Esophagus mucosa (tissue), 1 donor: ENCODE data around the gene LYRM4. TPM values are rescaled to one million over a fixed set of nuclear protein-coding genes. Genes with fewer than 3 reads are reported as not detected.

Source experiments
- ATAC-seq: fragments of 200-7000 bp; cut with Tn5 transposase; one replicate; pipeline ENCODE4 v1.9.1; 2020
- total RNA-seq: library from RNA; stranded (reverse); gene quantifications from one replicate; pipeline ENCODE4 v1.2.4, GENCODE V29; 2023
- donor health status: DM: yes; HTN: yes; CAD: no.

Gene LYRM4
- 20.3 TPM for total RNA-seq

- ATAC-seq = peak; percentile 97
Observed at GRCh38 chr6:5260661-5261544, at the start of gene LYRM4, which contains the start of gene FARS2. Gene LYRM4, minus strand, starts transcription at chr6:5260950. Its CDS starts 217 bp downstream, at chr6:5260733. Gene FARS2, plus strand, starts transcription at chr6:5261513.

- ATAC-seq = no peak
Observed at GRCh38 chr6:5308066-5308465, 47.3 kb upstream of the LYRM4 start.

- ATAC-seq = no peak
Observed at GRCh38 chr6:5307058-5307457, 46.3 kb upstream of the LYRM4 start.

- no peak for ATAC-seq
Observed at GRCh38 chr6:5305968-5306626, 45.3 kb upstream of the LYRM4 start.

GRCh38 chr6:5303682-5304081 lies 42.9 kb upstream of the LYRM4 start:
- ATAC-seq = no peak

- ATAC-seq = peak; percentile 95
Observed at GRCh38 chr6:5302995-5303622, 42.4 kb upstream of the LYRM4 start.

- ATAC-seq = peak; percentile 18
Observed at GRCh38 chr6:5302220-5302946, 41.6 kb upstream of the LYRM4 start.

- ATAC-seq = no peak
Observed at GRCh38 chr6:5300206-5300764, 39.5 kb upstream of the LYRM4 start.

- ATAC-seq = no peak
Observed at GRCh38 chr6:5295623-5296022, 34.9 kb upstream of the LYRM4 start.

GRCh38 chr6:5294392-5295211 lies 33.9 kb upstream of the LYRM4 start:
- ATAC-seq = no peak

GRCh38 chr6:5293692-5294091 lies 32.9 kb upstream of the LYRM4 start:
- ATAC-seq = no peak

GRCh38 chr6:5292154-5292553 lies 31.4 kb upstream of the LYRM4 start:
- no peak for ATAC-seq

GRCh38 chr6:5290500-5290899 lies 29.8 kb upstream of the LYRM4 start:
- no peak for ATAC-seq

GRCh38 chr6:5290097-5290496 lies 29.3 kb upstream of the LYRM4 start:
- ATAC-seq = no peak

- no peak for ATAC-seq
Observed at GRCh38 chr6:5287966-5288297, 27.2 kb upstream of the LYRM4 start.

GRCh38 chr6:5287205-5287965 lies 26.6 kb upstream of the LYRM4 start:
- ATAC-seq = no peak

GRCh38 chr6:5286780-5287179 lies 26.0 kb upstream of the LYRM4 start:
- no peak for ATAC-seq

- ATAC-seq = no peak
Observed at GRCh38 chr6:5285526-5285925, 24.8 kb upstream of the LYRM4 start.

GRCh38 chr6:5285081-5285480 lies 24.3 kb upstream of the LYRM4 start:
- ATAC-seq = no peak

GRCh38 chr6:5282191-5282623 lies 21.5 kb upstream of the LYRM4 start:
- ATAC-seq = no peak

- ATAC-seq = no peak
Observed at GRCh38 chr6:5280920-5281319, 20.2 kb upstream of the LYRM4 start.
